ENCODE results near the gene PIK3AP1.

DNA sequence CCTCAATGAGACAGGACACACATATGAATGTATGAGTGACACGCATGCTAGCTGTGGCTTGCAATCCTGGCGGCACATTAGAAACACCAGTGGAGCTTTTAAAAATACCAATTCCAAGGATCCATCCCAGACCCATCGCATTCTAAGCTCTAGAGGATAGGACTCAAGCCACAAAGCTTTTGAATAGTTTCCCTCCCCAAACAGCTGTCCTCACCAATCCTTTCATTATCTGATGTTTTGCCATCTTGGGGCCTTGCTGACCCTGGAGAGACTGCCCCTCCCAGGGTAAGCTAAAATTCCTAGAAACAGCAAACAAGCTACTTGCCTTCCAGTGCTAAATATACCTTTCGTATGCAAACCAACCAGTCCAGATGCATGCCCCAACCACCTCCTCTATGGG is 124.6 kb downstream of the PIK3AP1 start:
- TF ChIP-seq, protein P1, sequence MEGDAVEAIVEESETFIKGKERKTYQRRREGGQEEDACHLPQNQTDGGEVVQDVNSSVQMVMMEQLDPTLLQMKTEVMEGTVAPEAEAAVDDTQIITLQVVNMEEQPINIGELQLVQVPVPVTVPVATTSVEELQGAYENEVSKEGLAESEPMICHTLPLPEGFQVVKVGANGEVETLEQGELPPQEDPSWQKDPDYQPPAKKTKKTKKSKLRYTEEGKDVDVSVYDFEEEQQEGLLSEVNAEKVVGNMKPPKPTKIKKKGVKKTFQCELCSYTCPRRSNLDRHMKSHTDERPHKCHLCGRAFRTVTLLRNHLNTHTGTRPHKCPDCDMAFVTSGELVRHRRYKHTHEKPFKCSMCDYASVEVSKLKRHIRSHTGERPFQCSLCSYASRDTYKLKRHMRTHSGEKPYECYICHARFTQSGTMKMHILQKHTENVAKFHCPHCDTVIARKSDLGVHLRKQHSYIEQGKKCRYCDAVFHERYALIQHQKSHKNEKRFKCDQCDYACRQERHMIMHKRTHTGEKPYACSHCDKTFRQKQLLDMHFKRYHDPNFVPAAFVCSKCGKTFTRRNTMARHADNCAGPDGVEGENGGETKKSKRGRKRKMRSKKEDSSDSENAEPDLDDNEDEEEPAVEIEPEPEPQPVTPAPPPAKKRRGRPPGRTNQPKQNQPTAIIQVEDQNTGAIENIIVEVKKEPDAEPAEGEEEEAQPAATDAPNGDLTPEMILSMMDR (IDR thresholded peaks at IDR 0.05) = no peak
- TF ChIP-seq EZH2 (IDR thresholded peaks at IDR 0.05) = no peak
- no peak for TF ChIP-seq EZH2phosphoT487 (IDR thresholded peaks at IDR 0.05)
